ENCODE results near the gene TNKS1BP1.

DNA sequence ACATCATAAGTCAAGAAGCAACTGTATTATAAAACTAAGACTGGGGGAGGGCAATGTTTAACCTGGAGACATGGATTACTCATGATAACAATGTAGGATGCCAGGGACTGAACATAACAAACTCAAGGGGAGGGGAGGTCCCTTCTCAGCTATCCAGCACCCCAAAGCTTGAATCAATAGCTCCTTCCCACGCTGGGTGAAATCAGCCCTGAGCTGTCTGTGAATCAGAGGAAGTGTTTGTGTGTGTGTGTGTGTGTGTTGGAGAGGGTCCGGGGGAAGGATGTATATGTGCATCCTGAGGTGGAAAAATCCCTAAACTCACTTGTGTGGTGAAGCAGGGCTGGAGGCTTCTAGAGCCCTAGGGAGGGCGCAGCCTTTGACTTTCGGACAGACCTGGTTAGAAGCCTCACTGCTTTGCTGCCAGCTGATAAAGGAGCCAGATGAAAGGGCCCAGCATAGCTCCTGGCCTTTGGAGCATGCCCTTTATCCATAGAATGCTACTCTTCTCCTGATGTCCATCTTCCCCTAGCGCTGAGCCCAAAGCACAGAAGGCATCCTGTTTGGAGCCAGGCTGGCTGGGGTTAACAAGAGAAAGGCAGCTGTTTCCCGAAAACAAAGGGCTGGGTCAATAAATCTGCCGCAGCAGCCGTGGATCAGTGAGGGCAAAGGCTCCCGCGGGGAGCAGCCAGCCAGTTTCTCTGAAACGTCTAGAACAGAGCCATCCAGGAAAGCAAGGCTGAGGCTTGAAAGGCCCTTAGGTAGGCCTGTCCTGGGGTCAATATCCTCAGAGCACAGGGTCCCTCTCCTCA, 35.8 kb downstream of the TNKS1BP1 start:
- TF ChIP-seq GATA2 (IDR thresholded peaks at IDR 0.05; ENCODE audit: low read depth, low read length), result no peak
- no peak for TF ChIP-seq GATA3 (IDR thresholded peaks at IDR 0.05; ENCODE audit: low read depth, low read length)

Measured in SH-SY5Y (cell line).